HG03565 (cell line): ENCODE data around the gene VWA7.
"Not testable (repeated sequence)": the region's sequence is repeated elsewhere in the genome, so short reads cannot be mapped to it uniquely, and the experiment has no call there.

Experiments
- ATAC-seq: cut with Tn5 transposase; IDR thresholded peaks from one replicate; pipeline ENCODE4 v1.9.1; 2021; ENCODE audit warnings: mild to moderate bottlenecking, moderate library complexity; ENCODE audit not compliant: unreplicated experiment

The VWA7 gene, protein sequence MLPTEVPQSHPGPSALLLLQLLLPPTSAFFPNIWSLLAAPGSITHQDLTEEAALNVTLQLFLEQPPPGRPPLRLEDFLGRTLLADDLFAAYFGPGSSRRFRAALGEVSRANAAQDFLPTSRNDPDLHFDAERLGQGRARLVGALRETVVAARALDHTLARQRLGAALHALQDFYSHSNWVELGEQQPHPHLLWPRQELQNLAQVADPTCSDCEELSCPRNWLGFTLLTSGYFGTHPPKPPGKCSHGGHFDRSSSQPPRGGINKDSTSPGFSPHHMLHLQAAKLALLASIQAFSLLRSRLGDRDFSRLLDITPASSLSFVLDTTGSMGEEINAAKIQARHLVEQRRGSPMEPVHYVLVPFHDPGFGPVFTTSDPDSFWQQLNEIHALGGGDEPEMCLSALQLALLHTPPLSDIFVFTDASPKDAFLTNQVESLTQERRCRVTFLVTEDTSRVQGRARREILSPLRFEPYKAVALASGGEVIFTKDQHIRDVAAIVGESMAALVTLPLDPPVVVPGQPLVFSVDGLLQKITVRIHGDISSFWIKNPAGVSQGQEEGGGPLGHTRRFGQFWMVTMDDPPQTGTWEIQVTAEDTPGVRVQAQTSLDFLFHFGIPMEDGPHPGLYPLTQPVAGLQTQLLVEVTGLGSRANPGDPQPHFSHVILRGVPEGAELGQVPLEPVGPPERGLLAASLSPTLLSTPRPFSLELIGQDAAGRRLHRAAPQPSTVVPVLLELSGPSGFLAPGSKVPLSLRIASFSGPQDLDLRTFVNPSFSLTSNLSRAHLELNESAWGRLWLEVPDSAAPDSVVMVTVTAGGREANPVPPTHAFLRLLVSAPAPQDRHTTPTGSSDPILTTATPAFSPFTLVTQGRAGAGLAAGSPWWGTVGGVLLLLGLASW

DNA sequence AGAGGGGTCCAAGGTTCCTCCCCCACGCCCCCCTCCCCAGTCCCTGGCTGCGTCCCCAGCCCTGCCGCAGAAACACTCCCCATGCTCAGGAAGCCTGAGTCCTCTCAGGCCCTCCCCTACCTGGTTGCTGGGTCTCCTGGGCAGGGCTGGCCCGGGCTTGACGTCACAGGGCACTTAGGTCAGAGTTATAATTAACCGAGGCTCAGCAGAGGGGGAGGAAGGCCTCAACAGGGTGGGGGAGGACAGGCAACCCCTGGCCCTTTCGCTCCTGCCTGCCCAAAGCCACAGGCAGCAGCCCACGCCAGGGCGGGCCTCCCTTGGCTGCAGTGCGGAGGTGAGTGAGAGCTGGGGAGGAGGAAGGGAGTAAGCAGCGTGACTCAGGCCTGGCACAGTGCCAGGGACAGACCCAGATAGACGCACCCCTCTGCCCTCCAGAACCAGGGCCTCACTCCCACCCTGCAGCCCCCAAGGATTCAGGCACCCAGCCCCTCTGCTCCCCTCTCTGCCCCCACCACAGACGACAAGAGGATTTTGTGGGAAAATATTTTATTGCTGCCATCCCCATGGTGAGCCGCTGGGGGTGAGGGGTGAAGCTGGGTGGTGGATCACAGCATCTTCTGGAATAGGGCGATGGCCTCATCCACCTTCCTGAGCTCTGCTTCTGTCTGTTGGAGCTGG lies at the start of gene VWA7:
TSS of gene VWA7 (minus strand) at position 340 of the 678 bp plus-strand sequence. CDS start 549 bp downstream, outside the sequence.
- ATAC-seq: peak; percentile 71

DNA sequence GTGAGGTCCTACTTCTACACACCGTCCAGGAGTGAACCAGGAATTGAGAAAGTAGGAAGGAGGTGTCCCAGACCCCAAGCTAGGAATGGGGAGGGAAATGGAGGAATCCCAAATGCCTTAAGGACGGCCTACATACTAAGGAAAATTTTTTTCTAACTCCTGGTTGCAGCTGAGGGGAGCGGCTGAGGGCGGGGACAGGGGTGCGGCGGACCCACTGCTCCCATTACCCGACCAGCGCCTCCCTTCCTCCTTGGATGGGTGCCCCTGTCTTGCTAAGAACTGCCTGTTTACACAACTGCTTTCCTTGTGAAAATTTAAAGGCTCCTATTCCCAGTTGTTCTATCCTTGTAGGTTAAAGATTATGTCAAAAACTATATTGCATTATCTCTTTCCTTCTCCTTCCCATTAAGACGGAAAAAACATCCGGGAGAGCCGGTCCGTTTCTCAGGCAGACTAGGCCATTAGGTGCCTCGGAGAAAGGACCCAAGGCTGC lies 49.7 kb upstream of the VWA7 start:
- no peak for ATAC-seq

DNA sequence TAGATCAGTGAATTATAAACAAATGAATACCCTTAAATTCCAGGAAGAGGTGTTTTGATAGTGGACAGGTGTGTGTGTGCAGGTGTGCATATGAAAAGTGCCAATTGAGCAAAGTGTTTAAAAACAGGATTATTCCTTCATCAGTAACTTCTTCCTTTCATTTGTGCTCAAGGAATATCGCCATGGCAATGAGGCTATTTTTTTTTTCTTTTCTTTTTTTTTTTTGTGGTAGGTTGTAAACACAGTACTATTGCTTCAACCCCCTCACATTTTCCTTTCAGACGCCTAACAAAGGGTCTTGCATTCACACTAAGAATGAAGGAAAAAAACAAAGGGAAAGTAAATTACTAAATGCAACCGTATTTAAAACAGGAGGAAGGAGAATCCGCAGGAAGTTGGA lies 48.4 kb upstream of the VWA7 start:
- ATAC-seq: no peak

DNA sequence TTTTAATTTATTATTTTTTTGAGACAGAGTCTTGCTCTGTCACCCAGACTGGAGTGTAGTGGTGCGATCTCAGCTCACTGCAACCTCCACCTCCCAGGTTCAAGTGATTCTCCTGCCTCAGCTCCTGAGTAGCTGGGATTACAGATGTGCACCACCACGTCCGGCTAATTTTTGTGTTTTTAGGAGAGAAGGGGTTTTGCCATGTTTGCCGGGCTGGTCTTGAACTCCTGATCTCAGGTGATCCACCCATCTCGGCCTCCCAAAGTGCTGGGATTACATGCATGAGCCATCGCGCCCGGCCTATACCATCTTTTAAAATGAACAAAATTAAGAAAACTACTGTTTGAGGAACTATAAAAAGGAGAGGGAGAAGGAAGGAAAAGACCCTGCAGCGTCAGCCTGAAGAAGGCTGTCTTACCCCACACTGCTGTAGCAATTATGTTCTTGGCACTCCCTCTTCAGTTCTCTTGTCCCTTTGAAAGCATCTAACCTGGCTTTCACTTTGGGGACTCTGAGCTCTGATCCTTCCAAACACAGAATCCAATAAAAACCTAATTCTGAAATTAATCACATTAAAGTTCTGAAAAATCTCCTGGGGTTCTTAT lies 46.6 kb upstream of the VWA7 start:
- not testable (repeated sequence) for ATAC-seq

DNA sequence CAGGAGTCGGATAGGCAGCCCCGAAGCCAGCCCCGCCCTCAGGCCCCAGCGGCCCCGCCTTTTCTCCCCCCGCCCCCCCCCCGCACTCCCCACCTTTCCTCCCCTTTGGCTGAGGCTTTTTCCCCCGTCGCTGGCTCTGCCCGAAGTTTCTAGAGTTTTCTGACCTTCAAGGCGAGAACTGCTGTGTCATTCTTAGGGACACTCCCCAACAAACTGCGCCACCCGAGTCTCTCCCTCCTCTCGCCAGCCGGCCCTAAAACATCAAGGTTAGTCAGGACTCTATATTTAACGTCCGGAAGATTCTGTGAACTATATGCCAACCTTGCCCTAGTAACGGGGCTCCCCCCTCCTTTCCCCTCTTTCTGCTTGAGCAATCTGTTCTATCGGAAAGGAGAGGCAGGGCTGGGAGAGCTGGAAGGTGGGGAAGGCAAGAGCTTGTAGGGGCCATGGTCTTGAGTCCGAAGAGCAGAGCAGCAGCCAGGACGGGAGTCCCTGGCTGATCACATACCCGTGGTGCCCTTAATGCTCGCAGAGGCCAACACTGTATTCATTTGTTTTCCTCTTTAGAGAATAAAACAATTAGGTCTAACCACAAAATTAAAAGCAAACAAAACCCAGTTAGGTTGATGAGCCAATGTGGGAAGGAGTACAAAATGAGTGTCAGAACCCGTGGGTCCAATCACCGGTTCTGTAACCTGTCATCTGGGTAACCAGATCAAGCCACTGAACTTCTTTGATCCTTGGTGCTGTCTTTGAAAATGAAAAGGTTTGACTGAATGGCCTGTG lies 45.1 kb upstream of the VWA7 start:
- no peak for ATAC-seq

DNA sequence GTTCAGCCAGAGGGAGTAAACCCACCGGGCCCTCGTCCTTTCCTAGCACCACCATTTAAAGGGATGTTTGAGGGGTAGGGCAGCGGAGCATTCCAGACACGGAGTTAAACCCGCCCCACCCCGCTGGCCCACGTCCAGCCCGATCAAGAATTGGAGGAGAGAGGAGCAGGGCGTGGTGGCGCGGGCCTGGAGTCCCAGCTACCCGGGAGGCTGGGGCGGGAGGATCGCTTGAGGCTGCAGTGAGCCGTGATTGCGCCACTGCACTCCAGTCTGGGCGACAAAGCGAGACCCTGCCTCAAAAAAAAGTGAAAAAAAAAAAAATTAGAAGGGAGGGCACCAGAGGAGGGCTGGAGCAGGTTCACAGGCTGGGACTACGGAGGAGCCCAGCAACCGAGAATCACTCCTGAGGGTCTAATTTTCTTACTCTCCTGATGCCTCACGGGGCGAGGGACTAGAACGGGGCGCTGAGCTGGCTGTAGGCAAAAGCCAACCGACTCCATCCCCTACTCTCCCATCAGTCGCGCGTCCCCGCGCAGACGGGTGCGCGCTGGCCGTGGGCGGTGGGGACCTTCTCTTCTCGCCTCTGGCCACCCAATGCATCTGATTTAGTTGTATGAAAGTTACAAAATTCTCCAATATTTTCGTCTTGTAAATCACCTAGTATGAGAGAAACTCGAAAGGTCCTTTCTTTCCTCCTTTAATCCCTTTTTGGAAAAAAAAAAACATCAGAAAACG lies 44.3 kb upstream of the VWA7 start:
- ATAC-seq: no peak

DNA sequence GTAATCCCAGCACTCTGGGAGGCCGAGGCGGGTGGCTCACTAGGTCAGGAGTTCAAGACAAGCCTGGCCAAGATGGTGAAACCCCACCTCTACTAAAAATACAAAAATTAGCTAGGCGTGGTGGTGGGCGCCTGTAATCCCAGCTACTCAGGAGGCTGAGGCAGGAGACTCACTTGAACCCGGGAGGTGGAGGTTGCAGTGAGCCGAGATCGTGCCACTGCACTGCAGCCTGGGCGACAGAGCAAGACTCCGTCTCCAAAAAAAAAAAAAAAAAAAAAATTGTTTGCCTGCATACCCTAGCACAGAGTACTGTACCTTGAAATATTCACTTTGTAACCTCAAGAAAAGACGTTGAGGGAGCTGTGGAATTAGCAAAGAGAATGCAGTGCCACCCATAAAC lies 43.3 kb upstream of the VWA7 start:
- not testable (repeated sequence) for ATAC-seq

DNA sequence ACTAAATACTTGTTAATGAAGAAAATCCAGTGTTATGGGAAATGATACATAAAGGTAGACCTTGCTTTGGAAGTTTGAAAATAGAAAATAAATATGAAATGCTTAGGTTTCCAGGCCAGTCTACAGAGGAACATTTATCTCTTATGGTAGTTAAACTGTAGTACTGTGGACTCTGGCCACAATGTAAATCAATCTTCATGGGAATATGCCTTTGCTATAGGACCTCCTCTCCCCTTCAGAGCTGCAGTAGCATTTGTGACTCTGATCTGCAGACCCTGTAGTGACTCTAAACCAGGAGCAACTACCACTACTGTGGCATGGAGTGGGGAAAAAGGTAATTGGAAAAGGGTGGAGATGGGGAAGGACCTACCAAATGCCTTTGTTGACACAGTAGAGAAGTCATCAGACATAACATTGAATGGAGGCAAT lies 42.8 kb upstream of the VWA7 start:
- no peak for ATAC-seq

DNA sequence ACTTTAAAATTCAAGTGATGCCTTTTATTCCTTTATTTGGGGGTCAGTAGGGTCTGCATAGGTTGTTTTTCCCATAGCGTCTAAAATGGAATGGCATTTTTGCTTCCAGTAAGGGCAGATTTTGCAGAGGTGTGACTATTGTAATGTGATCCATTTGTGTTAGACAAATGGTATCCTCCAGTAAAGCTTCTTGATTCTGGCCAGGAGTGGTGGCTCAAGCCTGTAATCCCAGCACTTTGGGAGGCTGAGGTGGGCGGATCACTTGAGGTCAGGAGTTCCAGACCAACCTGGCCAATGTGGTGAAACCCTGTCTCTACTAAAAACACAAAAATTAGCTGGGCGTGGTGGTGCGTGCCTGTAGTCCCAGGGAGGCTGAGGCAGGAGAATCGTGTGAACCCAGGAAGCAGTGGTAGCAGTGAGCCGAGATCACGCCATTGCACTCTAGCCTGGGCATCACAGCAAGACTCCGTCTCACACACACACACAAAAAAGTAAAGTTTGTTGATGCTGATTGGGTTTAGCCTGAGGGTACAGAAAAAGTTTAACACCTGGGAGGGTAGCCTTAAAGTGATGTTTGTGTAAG lies 40.9 kb upstream of the VWA7 start:
- ATAC-seq: not testable (repeated sequence)

DNA sequence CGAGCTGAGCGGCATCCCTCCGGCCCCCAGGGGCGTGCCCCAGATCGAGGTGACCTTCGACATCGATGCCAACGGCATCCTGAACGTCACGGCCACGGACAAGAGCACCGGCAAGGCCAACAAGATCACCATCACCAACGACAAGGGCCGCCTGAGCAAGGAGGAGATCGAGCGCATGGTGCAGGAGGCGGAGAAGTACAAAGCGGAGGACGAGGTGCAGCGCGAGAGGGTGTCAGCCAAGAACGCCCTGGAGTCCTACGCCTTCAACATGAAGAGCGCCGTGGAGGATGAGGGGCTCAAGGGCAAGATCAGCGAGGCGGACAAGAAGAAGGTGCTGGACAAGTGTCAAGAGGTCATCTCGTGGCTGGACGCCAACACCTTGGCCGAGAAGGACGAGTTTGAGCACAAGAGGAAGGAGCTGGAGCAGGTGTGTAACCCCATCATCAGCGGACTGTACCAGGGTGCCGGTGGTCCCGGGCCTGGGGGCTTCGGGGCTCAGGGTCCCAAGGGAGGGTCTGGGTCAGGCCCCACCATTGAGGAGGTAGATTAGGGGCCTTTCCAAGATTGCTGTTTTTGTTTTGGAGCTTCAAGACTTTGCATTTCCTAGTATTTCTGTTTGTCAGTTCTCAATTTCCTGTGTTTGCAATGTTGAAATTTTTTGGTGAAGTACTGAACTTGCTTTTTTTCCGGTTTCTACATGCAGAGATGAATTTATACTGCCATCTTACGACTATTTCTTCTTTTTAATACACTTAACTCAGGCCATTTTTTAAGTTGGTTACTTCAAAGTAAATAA lies 40.2 kb upstream of the VWA7 start:
- ATAC-seq: not testable (repeated sequence)

DNA sequence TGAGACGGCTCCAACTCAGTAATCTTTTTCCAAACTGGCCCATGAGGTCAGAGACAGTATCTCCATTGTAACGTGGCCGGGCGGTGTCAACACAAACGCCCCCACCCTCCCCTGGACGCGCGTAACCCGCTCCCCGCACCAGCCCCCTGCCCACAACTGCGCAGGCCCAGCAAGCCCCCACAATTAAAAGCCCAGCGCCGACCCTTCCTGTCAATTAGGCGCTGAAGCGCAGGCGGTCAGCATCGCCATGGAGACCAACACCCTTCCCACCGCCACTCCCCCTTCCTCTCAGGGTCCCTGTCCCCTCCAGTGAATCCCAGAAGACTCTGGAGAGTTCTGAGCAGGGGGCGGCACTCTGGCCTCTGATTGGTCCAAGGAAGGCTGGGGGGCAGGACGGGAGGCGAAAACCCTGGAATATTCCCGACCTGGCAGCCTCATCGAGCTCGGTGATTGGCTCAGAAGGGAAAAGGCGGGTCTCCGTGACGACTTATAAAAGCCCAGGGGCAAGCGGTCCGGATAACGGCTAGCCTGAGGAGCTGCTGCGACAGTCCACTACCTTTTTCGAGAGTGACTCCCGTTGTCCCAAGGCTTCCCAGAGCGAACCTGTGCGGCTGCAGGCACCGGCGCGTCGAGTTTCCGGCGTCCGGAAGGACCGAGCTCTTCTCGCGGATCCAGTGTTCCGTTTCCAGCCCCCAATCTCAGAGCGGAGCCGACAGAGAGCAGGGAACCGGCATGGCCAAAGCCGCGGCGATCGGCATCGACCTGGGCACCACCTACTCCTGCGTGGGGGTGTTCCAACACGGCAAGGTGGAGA lies 38.1 kb upstream of the VWA7 start, which contains the start of the genes HSPA1A and HSPA1L:
TSS of gene HSPA1A (plus strand) at position 519 of the 814 bp plus-strand sequence. CDS start at position 733, 214 bp downstream.
TSS of gene HSPA1L (minus strand) at position 259 of the 814 bp plus-strand sequence. CDS start 3,311 bp downstream, outside the sequence.
- peak; percentile 33 for ATAC-seq

DNA sequence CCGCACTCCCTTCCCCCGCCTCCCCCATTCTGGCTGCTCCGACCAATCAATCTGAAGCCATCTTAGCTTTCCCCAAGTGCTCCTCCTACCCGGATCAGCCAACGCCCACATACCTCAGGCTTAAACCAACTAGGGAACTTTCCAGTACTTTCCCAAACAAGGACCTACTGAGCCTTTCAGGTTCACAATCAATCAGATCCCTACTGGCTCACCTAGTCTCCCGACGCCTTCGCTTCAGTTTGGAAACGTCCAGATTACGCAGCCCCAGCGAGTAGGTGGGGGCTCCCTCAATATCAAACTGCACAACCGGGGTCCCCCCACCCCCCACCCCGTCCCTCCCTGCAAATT lies 37.5 kb upstream of the VWA7 start:
- ATAC-seq: no peak

DNA sequence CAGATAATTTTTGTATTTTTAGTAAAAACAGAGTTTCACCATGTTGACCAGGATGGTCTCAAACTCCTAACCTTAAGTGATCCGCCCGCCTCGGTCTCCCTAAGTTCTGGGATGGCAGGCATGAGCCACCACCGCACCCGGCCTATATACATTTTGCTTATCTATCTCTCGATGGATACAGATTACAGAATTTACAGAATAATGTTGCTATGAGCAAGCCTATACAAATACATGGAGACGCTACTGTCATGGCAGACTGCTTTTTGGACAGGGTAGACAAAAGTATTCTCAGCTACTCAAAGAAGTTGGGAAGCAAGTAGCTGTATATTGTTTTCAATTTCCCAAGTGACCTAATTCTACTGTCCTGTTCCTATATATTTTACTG lies 36.3 kb upstream of the VWA7 start:
- no peak for ATAC-seq

DNA sequence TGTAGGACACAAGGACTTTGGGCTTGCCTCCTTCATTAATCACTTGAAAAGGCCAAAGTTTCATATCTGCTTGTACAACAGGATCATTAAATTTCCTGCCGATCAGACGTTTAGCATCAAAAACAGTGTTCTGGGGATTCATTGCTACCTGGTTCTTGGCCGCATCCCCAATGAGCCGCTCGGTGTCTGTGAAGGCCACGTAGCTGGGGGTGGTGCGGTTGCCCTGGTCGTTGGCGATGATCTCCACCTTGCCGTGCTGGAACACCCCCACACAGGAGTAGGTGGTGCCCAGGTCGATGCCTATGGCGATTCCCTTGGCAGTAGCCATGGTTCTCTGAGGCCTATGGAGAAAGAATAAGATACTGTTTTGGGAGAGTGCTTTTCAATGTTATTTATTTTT lies 34.5 kb upstream of the VWA7 start:
- no peak for ATAC-seq

DNA sequence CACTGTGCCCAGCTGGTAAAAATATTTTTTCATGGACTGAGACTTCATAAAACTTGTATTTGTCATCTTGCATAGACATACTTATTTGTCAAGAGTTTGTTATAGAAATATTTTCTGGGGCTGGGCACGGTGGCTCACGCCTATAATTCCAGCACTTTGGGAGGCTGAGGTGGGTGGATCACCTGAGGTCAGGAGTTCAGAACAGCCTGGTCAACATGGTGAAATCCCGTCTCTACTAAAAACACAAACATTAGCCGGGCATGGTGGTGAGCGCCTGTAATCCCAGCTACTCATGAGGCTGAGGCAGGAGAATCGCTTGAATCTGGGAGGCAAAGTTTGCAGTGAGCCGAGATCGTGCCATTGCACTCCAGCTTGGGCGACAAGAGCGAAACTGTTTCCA lies 31.5 kb upstream of the VWA7 start:
- ATAC-seq: not testable (repeated sequence)

DNA sequence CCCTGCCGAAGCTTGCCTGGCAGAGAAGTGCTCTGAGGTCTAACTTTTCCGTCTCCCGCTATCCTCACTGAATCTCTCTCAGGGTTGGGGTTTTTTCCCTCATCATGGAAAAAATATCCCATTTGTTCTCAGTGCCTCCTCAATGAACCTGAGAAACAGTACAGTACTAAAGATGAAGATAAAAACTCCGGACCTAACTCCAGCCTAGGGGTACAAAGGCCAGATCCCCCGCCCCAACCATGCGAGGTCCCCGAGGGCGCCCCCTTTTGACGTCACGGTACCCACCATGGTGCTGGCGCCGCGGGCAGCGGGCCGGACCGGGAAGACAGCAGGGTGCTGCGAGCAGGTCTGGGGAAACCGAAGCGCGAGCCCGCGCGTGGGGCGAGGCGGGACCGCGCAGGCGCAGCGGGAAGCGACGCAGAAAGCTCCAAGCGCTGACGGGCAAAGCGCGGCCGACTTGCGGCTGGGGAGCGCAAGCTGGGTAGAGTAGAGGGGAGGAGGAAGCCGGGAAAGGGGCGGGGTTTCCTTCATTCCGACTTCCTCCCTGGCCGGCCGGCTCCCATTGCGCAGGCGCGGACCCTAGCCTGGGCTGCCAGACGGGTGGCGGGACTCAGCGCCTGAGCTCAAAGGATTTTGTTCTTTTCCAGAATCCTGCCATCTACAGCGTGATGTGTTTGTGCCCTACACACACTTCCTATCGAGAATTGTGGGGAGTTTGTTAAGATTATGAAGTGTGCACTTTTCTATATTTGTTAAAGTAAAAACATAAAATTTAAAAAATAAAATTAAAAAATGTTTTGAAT lies 29.5 kb upstream of the VWA7 start, which contains the start of gene LSM2:
TSS of gene LSM2 (minus strand) at position 497 of the 803 bp plus-strand sequence. CDS start at position 288, 209 bp downstream.
- ATAC-seq: peak; percentile 72
